SU-DHL-6 (cell line): Measurements from ENCODE around the gene KRT16.
"Not testable (repeated sequence)": the region's sequence is repeated elsewhere in the genome, so short reads cannot be mapped to it uniquely, and the experiment has no call there.

ENCODE experiments used
- EZH2phosphoT487 ChIP-seq: fragments of 200-600 bp; sonication (generic), shearing (Covaris generic); conservative IDR thresholded peaks from 2 replicates; pipeline ENCODE4 v1.6.1; 2018; ENCODE audit warnings: mild to moderate bottlenecking, antibody characterized with exemption, low read length, moderate library complexity, mixed read lengths
- TF ChIP-seq, protein P1 (sequence below): fragments of 200-600 bp; sonication (generic); IDR thresholded peaks from one replicate; pipeline ENCODE4 v1.5.1; 2017; ENCODE audit warnings: antibody characterized with exemption, mild to moderate bottlenecking, low read length, moderate library complexity; ENCODE audit not compliant: insufficient read depth, poor library complexity, severe bottlenecking

DNA sequence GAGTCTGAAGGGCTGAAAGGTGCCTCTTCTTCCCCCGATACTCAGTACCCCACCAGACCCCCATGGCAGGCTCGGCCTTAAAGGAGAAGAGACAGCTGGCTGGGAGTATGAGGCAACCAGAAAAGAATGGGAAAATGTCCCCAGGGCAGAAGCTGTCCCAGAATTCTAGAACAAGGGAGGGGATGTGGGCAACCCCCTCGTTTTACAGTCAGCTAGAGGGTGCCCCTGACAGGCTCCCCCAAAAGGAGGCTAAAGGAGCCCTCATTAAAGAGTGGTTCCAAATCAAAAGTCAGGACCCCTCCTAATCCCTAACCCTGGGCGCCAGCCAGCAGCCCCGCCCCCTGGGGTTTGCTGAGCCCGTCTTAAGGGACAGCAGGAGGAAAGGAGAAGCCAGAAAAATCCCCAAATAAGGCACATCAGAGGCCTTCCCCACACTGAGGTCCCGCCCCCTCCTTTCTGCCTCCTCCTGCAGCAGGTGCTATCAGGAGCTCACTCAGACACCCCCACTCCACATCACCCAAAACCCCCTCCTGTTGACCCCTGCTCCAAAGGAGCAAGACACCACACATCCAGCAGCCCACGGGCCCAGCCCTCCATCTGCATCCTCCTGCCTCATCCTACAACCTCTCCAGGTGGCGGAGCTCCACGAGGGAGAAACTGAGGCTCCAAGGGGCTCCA lies 10.8 kb upstream of the KRT16 start:
- TF ChIP-seq, protein P1, sequence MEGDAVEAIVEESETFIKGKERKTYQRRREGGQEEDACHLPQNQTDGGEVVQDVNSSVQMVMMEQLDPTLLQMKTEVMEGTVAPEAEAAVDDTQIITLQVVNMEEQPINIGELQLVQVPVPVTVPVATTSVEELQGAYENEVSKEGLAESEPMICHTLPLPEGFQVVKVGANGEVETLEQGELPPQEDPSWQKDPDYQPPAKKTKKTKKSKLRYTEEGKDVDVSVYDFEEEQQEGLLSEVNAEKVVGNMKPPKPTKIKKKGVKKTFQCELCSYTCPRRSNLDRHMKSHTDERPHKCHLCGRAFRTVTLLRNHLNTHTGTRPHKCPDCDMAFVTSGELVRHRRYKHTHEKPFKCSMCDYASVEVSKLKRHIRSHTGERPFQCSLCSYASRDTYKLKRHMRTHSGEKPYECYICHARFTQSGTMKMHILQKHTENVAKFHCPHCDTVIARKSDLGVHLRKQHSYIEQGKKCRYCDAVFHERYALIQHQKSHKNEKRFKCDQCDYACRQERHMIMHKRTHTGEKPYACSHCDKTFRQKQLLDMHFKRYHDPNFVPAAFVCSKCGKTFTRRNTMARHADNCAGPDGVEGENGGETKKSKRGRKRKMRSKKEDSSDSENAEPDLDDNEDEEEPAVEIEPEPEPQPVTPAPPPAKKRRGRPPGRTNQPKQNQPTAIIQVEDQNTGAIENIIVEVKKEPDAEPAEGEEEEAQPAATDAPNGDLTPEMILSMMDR: not testable (repeated sequence)
- not testable (repeated sequence) for TF ChIP-seq EZH2phosphoT487
